Neuronal stem cell (in vitro differentiated cells): ENCODE data around the gene SERPINA9.

Experiments
- DNase-seq: peaks from one replicate; pipeline ENCODE4 v3.0.0-alpha.2; 2013; ENCODE audit warnings: low spot score
- H2AFZ ChIP-seq: one replicate; pipeline ENCODE4 v1.6.1; 2013; ENCODE audit warnings: mild to moderate bottlenecking, low read length, inconsistent platforms
- H2AK5ac ChIP-seq: 2 replicates; pipeline ENCODE4 v1.6.1; 2013; ENCODE audit warnings: low read depth, mild to moderate bottlenecking, inconsistent platforms, low read length, moderate library complexity, mixed read lengths
- H2BK120ac ChIP-seq: 2 replicates; pipeline ENCODE4 v1.6.1; 2013; ENCODE audit warnings: low read depth, mild to moderate bottlenecking, inconsistent platforms, low read length, moderate library complexity, mixed read lengths
- H2BK12ac ChIP-seq: one replicate; pipeline ENCODE4 v1.6.1; 2013; ENCODE audit warnings: low read length, inconsistent platforms
- H2BK15ac ChIP-seq: 2 replicates; pipeline ENCODE4 v1.6.1; 2013; ENCODE audit warnings: mild to moderate bottlenecking, low read length, inconsistent platforms, mixed read lengths
- H2BK5ac ChIP-seq: one replicate; pipeline ENCODE4 v1.6.1; 2013; ENCODE audit warnings: inconsistent platforms, mild to moderate bottlenecking, low read length, moderate library complexity
- H3K14ac ChIP-seq: one replicate; pipeline ENCODE4 v1.6.1; 2013; ENCODE audit warnings: low read length, inconsistent platforms
- H3K18ac ChIP-seq: 2 replicates; pipeline ENCODE4 v1.6.1; 2013; ENCODE audit warnings: low read length, inconsistent platforms
- H3K23ac ChIP-seq: 2 replicates; pipeline ENCODE4 v1.6.1; 2013; ENCODE audit warnings: low read depth, mild to moderate bottlenecking, mixed read lengths, low read length, inconsistent platforms; ENCODE audit not compliant: poor library complexity
- H3K27ac ChIP-seq: replicated peaks from 3 replicates; pipeline ENCODE4 v1.5.1; 2013; ENCODE audit warnings: low read length, inconsistent platforms
- H3K27me3 ChIP-seq, 3 experiments: 2 replicates each; pipeline ENCODE4 v1.6.1; 2013; ENCODE audit warnings: low read length in 3 of 3, mild to moderate bottlenecking in 2 of 3, inconsistent platforms in 1 of 3, low read depth in 1 of 3, mixed read lengths in 1 of 3, moderate library complexity in 1 of 3; ENCODE audit not compliant: control insufficient read depth in 3 of 3, insufficient read depth in 3 of 3
- H3K36me3 ChIP-seq, 2 donors: replicated peaks in 1 of 2; 2 replicates each; pipeline ENCODE4 v1.6.1; 2013; ENCODE audit warnings: low read length in 2 of 2; ENCODE audit not compliant: control insufficient read depth in 2 of 2, insufficient read depth in 2 of 2
- H3K4ac ChIP-seq: 2 replicates; pipeline ENCODE4 v1.6.1; 2013; ENCODE audit warnings: inconsistent platforms, mild to moderate bottlenecking, low read length, moderate library complexity
- H3K4me1 ChIP-seq, 2 donors: 1 replicate in 1 of 2; 2 replicates in 1 of 2; pipeline ENCODE4 v1.6.1; 2013; ENCODE audit warnings: low read length in 2 of 2, low read depth in 1 of 2; ENCODE audit not compliant: control insufficient read depth in 2 of 2, insufficient read depth in 1 of 2
- H3K4me2 ChIP-seq: one replicate; pipeline ENCODE4 v1.6.1; 2013; ENCODE audit warnings: mild to moderate bottlenecking, low read length, inconsistent platforms; ENCODE audit not compliant: insufficient read depth, poor library complexity, severe bottlenecking
- H3K4me3 ChIP-seq, 2 donors: 2 replicates each; pipeline ENCODE4 v1.5.1; 2013; ENCODE audit warnings: low read length in 2 of 2, mild to moderate bottlenecking in 2 of 2, inconsistent platforms in 1 of 2, moderate library complexity in 1 of 2
- H3K79me1 ChIP-seq: one replicate; pipeline ENCODE4 v1.6.1; 2013; ENCODE audit warnings: low read depth, mild to moderate bottlenecking, inconsistent platforms, low read length, moderate library complexity
- H3K9ac ChIP-seq: one replicate; pipeline ENCODE4 v1.6.1; 2013; ENCODE audit warnings: mild to moderate bottlenecking, low read depth, low read length, inconsistent platforms; ENCODE audit not compliant: poor library complexity
- H3K9me3 ChIP-seq, 2 donors: replicated peaks in 1 of 2; 2 replicates each; pipeline versions ENCODE3 to v1.6.1; 2013; ENCODE audit warnings: low read length in 2 of 2, mild to moderate bottlenecking in 2 of 2, inconsistent platforms in 1 of 2, low read depth in 1 of 2, mixed read lengths in 1 of 2, moderate library complexity in 1 of 2; ENCODE audit not compliant: control insufficient read depth in 2 of 2, insufficient read depth in 1 of 2
- H4K8ac ChIP-seq: one replicate; pipeline ENCODE4 v1.6.1; 2013; ENCODE audit warnings: low read depth, mild to moderate bottlenecking, inconsistent platforms, low read length, moderate library complexity
- H4K91ac ChIP-seq: one replicate; pipeline ENCODE4 v1.6.1; 2013; ENCODE audit warnings: low read length, low read depth, mild to moderate bottlenecking, inconsistent platforms; ENCODE audit not compliant: poor library complexity
- WGBS, 2 donors: extraction: QIAGEN DNeasy Blood & Tissue Kit; methylation state at CpG; one replicate each; pipeline ENCODE4 v1.1.7; 2013; ENCODE audit warnings: missing lambda C conversion rate in 2 of 2, mixed read lengths in 1 of 2; ENCODE audit not compliant: insufficient read length in 2 of 2, insufficient replicate concordance in 1 of 2; ENCODE audit errors: extremely low coverage in 2 of 2; 5-methylcytosine and 5-hydroxymethylcytosine counted together

SERPINA9 gene

DNA sequence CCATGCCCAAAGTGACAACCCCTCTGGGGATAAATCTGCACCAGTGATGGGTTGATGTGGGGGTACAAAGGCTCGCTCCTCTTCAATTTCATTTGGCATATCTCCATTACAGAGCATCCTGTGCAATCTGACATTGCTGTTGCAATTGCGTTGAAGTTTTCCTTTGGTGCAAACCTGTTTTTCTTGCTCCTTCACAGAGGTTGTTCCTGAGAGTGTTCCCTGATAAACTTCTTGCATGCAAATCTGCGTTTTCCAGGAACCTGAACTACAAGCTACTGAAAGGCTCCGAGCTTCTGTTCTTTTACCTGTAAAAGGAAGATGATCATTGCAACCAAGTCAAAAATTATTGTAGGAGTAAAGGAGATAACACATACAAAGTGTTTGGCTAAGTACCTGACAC is 49.5 kb downstream of the SERPINA9 start:
- Histone ChIP-seq H3K4me1 (peaks cover 0 to 3% of the 10 kb centered on the region in 2 donors), H2AK5ac (no peak overlapping the region), H3K36me3 (no peaks in the 10 kb centered on the region), H3K4ac (no peak overlapping the region), H2AFZ (no peak overlapping the region), H3K4me3 (no peak overlapping the region), H2BK12ac (no peak overlapping the region), H3K9me3 (no peaks in the 10 kb centered on the region), H2BK120ac (no peak overlapping the region), H3K27ac (no peak overlapping the region), H3K4me2 (no peak overlapping the region), H3K23ac (no peak overlapping the region), H2BK15ac (no peak overlapping the region), H4K8ac (no peak overlapping the region), H3K79me1 (no peaks in the 10 kb centered on the region), H4K91ac (no peak overlapping the region), H3K14ac (no peak overlapping the region), H2BK5ac (no peak overlapping the region), H3K9ac (no peak overlapping the region), H3K18ac (no peak overlapping the region), H3K27me3 (no peaks in the 10 kb centered on the region)
- WGBS, 2 donors: no CpG with 5 or more reads among the region's 4 CpGs
- no peak for DNase-seq

DNA sequence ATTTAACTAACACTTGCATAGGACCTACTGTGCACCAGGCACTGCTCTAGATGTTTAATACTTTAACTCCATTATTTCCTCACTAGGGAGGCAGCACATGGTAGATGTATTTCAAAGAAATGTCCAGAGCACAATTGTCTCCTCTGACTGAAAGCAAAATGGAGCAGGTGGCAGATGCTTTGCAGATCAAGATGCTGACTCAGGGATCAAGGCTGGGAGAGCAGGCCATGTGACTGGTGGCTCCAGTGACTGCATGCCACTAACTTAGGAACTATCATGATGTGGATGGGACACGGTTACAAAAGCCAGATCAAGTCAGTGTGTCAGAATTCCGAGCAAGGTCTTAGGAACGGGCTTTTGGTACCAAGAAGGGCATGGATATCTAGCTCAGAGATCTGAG is 51.6 kb downstream of the SERPINA9 start:
- H2BK5ac ChIP-seq: no peak overlapping the region
- H3K4me1 ChIP-seq: peaks cover 0 to 3% of the 10 kb centered on the region in 2 donors
- no peaks in the 10 kb centered on the region for H3K36me3 ChIP-seq
- no peaks in the 10 kb centered on the region for H3K9me3 ChIP-seq
- H3K23ac ChIP-seq: no peak overlapping the region
- no peaks in the 10 kb centered on the region for H3K27me3 ChIP-seq
- no peak overlapping the region for H3K4me2 ChIP-seq
- H3K4me3 ChIP-seq: no peak overlapping the region
- no peak overlapping the region for H3K9ac ChIP-seq
- H2AK5ac ChIP-seq: no peak overlapping the region
- H2BK12ac ChIP-seq: no peak overlapping the region
- no peak overlapping the region for H3K14ac ChIP-seq
- H3K79me1 ChIP-seq: no peaks in the 10 kb centered on the region
- no peak overlapping the region for H4K91ac ChIP-seq
- H2BK15ac ChIP-seq: no peak overlapping the region
- no peak overlapping the region for H3K27ac ChIP-seq
- H3K18ac ChIP-seq: no peak overlapping the region
- no peak overlapping the region for H2AFZ ChIP-seq
- H2BK120ac ChIP-seq: no peak overlapping the region
- DNase-seq: no peak
- WGBS, 2 donors: no CpG with 5 or more reads among the region's 3 CpGs
- H3K4ac ChIP-seq: no peak overlapping the region
- H4K8ac ChIP-seq: no peak overlapping the region

DNA sequence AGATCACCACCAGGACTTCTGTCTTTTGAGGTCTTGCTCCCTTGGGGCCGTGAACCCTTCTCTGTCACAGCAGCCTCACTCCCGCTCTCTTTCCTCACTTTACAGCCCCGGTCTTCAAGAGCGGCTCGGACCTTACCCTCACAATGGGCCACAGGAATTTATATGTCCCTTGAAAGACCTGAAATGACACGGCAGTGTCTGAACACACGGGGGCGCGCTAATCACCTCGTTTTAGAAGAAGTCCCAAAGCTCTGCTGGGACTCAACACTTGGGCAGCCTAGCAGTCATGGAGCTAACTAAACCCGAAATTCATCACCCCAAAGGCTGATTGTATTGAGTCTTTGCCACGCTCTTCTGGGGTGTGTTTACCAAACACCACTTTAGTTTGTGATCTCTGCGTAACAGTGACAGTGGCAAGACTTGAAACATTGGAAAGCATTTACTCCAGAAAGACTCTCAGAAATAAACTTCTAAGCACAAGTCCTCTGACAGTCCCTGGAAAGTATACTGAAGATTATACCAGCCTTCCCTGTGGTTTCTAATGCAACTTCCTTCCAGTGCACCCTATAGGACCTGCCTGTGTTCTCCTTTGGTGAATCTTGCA is 52.4 kb downstream of the SERPINA9 start:
- no peak overlapping the region for H2BK12ac ChIP-seq
- no peaks in the 10 kb centered on the region for H3K36me3 ChIP-seq
- no peak overlapping the region for H2BK120ac ChIP-seq
- H2BK5ac ChIP-seq: no peak overlapping the region
- no peak overlapping the region for H4K8ac ChIP-seq
- peak; percentile 72 for DNase-seq
- H3K9ac ChIP-seq: no peak overlapping the region
- no peak overlapping the region for H3K14ac ChIP-seq
- H3K9me3 ChIP-seq: peaks cover 0 to 2% of the 10 kb centered on the region in 2 donors
- no peak overlapping the region for H3K18ac ChIP-seq
- no CpG with 5 or more reads among the region's 13 CpGs for WGBS, 2 donors
- no peak overlapping the region for H3K23ac ChIP-seq
- H2BK15ac ChIP-seq: no peak overlapping the region
- H2AFZ ChIP-seq: no peak overlapping the region
- H3K27ac ChIP-seq: no peak overlapping the region
- H3K27me3 ChIP-seq: no peaks in the 10 kb centered on the region
- no peak overlapping the region for H2AK5ac ChIP-seq
- no peak overlapping the region for H3K4ac ChIP-seq
- peaks cover 0 to 3% of the 10 kb centered on the region in 2 donors for H3K4me1 ChIP-seq
- H3K4me2 ChIP-seq: no peak overlapping the region
- no peaks in the 10 kb centered on the region for H3K79me1 ChIP-seq
- H3K4me3 ChIP-seq: no peak overlapping the region
- no peak overlapping the region for H4K91ac ChIP-seq

DNA sequence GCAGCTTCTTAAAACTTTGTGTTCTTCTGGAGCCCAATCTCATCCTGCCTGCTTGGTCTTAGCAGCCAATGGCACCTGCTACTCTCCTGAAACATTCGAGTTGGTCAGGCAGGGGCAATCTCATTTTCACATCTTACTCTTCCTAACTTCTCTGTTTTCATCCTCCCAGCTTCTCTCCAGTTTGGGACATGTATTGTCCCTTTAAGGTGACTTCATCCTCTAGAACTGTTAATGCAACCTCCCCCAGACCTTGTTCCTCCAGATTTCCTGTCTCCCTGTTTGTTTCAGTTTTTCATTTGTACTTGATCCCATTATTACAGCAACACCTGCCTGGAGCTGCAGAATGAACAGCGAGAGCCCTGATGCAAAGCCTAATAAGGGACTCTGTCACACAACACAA is 54.7 kb downstream of the SERPINA9 start:
- no peak overlapping the region for H4K91ac ChIP-seq
- WGBS, 2 donors: no CpG with 5 or more reads among the region's 2 CpGs

More for the DNA sequence above, 54.7 kb downstream of the SERPINA9 start:
- no peak overlapping the region for H3K4me2 ChIP-seq
- no peak overlapping the region for H3K14ac ChIP-seq
- no peak overlapping the region for H3K4me3 ChIP-seq
- no peaks in the 10 kb centered on the region for H3K79me1 ChIP-seq
- no peak overlapping the region for H3K27ac ChIP-seq
- DNase-seq: no peak
- H3K9me3 ChIP-seq: peaks cover 0 to 2% of the 10 kb centered on the region in 2 donors
- H3K27me3 ChIP-seq: no peaks in the 10 kb centered on the region
- no peak overlapping the region for H2BK5ac ChIP-seq
- H2BK15ac ChIP-seq: no peak overlapping the region
- H2AFZ ChIP-seq: no peak overlapping the region
- no peak overlapping the region for H3K4ac ChIP-seq
- H3K36me3 ChIP-seq: no peaks in the 10 kb centered on the region
- H2BK120ac ChIP-seq: no peak overlapping the region
- H3K23ac ChIP-seq: no peak overlapping the region
- H3K4me1 ChIP-seq: no peaks in the 10 kb centered on the region
- H3K9ac ChIP-seq: no peak overlapping the region
- H3K18ac ChIP-seq: no peak overlapping the region
- no peak overlapping the region for H4K8ac ChIP-seq
- no peak overlapping the region for H2BK12ac ChIP-seq
- no peak overlapping the region for H2AK5ac ChIP-seq
